HEK293 (cell line): ENCODE results near the gene TSGA10IP.

Source experiments
- TCF7L2 ChIP-seq: IDR thresholded peaks from 2 replicates; pipeline ENCODE4 v1.6.1; 2011; ENCODE audit warnings: low read depth, mild to moderate bottlenecking, inconsistent platforms, low read length, moderate library complexity, borderline replicate concordance
- YY1 ChIP-seq: fragments of 450-650 bp; formaldehyde crosslinking; IDR thresholded peaks from 2 replicates; pipeline ENCODE4 v1.5.1; 2018; ENCODE audit warnings: missing biosample characterization, missing genetic modification characterization
- ZBTB8A ChIP-seq: fragments of 450-650 bp; formaldehyde crosslinking; IDR thresholded peaks from 2 replicates; pipeline ENCODE4 v1.5.1; 2016; ENCODE audit warnings: missing biosample characterization, missing genetic modification characterization
- ZNF221 ChIP-seq: fragments of 450-650 bp; formaldehyde crosslinking; IDR thresholded peaks from 2 replicates; pipeline ENCODE4 v1.5.1; 2017; ENCODE audit warnings: missing biosample characterization, missing genetic modification characterization, borderline replicate concordance
- TF ChIP-seq, protein P1 (sequence below): fragments of 450-650 bp; formaldehyde crosslinking; IDR thresholded peaks from 2 replicates; pipeline ENCODE4 v1.5.1; 2016; ENCODE audit warnings: missing biosample characterization, missing genetic modification characterization
- TF ChIP-seq, protein P2 (sequence below): fragments of 450-650 bp; formaldehyde crosslinking; IDR thresholded peaks from 2 replicates; pipeline ENCODE4 v1.5.1; 2016; ENCODE audit warnings: missing biosample characterization, missing genetic modification characterization
- TF ChIP-seq, protein P3 (sequence below): fragments of 450-650 bp; formaldehyde crosslinking; IDR thresholded peaks from 2 replicates; pipeline ENCODE4; 2016; ENCODE audit warnings: missing biosample characterization, missing genetic modification characterization
- TF ChIP-seq, protein P4 (sequence below): fragments of 450-650 bp; formaldehyde crosslinking; IDR thresholded peaks from 2 replicates; pipeline ENCODE4 v1.5.1; 2016; ENCODE audit warnings: missing biosample characterization, missing genetic modification characterization, borderline replicate concordance

DNA sequence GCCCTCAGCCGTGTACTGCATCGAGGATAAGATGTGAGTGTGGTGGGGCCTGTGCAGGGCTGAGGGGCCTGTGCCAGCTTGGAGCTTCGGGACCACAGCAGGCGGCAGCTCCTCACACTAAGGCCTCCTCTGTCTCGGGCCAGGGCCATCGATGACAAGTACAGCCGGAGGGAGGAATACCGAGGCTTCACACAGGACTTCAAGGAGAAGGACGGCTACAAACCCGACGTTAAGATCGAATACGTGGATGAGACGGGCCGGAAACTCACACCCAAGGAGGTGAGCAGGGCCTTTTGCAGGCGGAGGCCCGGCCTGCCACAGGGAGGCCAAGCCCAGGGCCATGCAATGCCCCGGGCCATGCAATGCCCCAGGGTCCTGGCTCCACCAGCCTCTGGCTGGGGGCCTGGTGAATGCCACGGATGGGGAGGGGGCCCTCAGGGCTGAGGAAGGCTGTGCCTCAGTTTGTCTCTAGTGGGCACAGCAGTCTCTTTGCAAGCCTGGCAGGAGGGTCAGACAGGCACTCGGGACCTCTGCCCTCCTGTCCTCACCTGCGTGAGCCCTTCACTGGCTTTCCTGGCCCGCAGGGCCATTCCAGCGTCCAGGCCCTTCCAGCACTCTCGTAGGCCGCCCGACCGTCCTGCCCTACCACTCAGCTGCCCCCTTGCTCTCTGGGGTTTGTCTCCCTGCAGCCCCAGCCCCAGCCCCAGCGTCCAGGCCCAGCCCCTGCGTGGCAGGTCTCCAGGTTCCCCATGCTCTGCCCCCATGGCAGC is 32.5 kb downstream of the TSGA10IP start:
- TF ChIP-seq, protein P1, sequence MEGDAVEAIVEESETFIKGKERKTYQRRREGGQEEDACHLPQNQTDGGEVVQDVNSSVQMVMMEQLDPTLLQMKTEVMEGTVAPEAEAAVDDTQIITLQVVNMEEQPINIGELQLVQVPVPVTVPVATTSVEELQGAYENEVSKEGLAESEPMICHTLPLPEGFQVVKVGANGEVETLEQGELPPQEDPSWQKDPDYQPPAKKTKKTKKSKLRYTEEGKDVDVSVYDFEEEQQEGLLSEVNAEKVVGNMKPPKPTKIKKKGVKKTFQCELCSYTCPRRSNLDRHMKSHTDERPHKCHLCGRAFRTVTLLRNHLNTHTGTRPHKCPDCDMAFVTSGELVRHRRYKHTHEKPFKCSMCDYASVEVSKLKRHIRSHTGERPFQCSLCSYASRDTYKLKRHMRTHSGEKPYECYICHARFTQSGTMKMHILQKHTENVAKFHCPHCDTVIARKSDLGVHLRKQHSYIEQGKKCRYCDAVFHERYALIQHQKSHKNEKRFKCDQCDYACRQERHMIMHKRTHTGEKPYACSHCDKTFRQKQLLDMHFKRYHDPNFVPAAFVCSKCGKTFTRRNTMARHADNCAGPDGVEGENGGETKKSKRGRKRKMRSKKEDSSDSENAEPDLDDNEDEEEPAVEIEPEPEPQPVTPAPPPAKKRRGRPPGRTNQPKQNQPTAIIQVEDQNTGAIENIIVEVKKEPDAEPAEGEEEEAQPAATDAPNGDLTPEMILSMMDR (tag by site-specific recombination): no peak
- TF ChIP-seq TCF7L2 (no peak), ZBTB8A (tag by site-specific recombination) (no peak), ZNF221 (no peak), YY1 (tag by site-specific recombination) (no peak)
- TF ChIP-seq, protein P2, sequence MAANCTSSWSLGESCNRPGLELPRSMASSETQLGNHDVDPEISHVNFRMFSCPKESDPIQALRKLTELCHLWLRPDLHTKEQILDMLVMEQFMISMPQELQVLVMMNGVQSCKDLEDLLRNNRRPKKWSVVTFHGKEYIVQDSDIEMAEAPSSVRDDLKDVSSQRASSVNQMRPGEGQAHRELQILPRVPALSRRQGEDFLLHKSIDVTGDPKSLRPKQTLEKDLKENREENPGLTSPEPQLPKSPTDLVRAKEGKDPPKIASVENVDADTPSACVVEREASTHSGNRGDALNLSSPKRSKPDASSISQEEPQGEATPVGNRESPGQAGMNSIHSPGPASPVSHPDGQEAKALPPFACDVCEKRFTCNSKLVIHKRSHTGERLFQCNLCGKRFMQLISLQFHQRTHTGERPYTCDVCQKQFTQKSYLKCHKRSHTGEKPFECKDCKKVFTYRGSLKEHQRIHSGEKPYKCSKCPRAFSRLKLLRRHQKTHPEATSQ (tag by site-specific recombination): no peak
- TF ChIP-seq, protein P3, sequence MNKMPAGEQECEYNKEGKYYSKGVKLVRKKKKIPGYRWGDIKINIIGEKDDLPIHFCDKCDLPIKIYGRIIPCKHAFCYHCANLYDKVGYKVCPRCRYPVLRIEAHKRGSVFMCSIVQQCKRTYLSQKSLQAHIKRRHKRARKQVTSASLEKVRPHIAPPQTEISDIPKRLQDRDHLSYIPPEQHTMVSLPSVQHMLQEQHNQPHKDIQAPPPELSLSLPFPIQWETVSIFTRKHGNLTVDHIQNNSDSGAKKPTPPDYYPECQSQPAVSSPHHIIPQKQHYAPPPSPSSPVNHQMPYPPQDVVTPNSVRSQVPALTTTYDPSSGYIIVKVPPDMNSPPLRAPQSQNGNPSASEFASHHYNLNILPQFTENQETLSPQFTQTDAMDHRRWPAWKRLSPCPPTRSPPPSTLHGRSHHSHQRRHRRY (tag by site-specific recombination): no peak
- TF ChIP-seq, protein P4, sequence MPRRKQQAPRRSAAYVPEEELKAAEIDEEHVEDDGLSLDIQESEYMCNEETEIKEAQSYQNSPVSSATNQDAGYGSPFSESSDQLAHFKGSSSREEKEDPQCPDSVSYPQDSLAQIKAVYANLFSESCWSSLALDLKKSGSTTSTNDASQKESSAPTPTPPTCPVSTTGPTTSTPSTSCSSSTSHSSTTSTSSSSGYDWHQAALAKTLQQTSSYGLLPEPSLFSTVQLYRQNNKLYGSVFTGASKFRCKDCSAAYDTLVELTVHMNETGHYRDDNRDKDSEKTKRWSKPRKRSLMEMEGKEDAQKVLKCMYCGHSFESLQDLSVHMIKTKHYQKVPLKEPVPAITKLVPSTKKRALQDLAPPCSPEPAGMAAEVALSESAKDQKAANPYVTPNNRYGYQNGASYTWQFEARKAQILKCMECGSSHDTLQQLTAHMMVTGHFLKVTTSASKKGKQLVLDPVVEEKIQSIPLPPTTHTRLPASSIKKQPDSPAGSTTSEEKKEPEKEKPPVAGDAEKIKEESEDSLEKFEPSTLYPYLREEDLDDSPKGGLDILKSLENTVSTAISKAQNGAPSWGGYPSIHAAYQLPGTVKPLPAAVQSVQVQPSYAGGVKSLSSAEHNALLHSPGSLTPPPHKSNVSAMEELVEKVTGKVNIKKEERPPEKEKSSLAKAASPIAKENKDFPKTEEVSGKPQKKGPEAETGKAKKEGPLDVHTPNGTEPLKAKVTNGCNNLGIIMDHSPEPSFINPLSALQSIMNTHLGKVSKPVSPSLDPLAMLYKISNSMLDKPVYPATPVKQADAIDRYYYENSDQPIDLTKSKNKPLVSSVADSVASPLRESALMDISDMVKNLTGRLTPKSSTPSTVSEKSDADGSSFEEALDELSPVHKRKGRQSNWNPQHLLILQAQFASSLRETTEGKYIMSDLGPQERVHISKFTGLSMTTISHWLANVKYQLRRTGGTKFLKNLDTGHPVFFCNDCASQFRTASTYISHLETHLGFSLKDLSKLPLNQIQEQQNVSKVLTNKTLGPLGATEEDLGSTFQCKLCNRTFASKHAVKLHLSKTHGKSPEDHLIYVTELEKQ (tag by site-specific recombination): no peak
